Stimulated activated CD8-positive, alpha-beta memory T cell treated with anti-CD3 and anti-CD28 coated beads, Interleukin-4, amount 100 ng/mL, for 48 hours (primary cell): ENCODE data around the gene SPPL3.

Experiments used
- DNase-seq: peaks from one replicate; pipeline ENCODE4 v3.0.0-alpha.2; 2020

SPPL3 gene

DNA sequence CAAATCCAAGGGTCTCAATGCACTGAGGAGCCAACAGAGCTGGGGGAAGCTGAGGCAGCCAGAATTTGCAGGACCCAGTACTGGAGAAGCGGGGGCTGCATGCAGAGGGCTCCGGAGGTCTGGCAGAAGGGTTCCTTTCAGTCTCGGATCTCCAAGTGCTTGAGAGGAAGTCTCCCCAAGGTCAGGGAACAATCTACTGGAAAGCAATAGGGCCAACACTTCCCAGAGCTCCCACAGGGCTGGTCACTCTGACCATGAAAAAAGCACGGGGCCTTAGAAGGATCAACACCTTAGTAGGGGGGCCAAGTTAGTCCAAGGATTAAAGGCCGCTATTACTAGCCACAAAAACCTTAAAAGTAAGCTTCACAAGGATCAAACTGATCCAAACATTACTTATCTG is 31.7 kb downstream of the SPPL3 start:
- no peak for DNase-seq

GRCh38 chr12:120870415-120870814 is 33.7 kb downstream of the SPPL3 start:
- no peak for DNase-seq

GRCh38 chr12:120869376-120869775 is 34.8 kb downstream of the SPPL3 start:
- DNase-seq = no peak

- no peak for DNase-seq
These were observed 38.0 kb downstream of the SPPL3 start for GRCh38 chr12:120866108-120866507.

DNA sequence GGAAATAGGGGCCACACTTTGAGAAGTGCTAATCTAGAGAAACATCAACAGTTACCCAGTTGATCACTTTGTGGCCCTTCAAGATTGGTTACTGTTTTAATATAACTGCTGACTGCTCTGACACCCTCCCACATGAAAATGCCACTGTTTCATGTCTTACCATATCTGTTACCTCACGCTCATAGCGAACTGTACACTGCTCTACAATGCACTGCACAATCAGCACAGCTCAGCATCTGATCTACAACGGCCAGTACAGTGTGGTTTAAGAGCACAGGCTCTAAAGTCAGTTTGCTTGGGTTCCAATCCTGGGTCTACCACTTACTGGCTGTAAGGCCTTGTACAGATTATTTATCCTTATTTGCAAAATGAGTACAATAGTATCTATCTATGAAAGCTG is 39.1 kb downstream of the SPPL3 start:
- DNase-seq = no peak

DNA sequence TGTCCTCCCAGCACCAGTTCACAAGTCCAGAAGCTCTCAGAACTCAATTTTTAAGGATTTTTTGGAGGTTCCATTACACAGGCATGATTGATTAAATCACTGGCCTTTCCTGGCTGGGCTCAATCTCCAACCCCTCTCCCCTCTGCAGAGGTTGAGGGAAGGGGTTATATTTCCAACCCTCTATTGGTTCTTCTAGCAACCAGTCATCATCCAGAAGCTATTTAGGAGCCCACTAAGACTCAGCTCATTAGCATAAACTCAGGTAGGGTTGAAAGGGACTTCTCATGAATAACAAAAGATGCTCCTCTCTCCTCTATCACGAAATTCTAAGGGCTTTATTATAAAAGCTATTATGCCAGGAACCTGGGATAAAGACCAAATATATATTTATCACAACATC is 41.5 kb downstream of the SPPL3 start:
- no peak for DNase-seq

GRCh38 chr12:120861074-120861795 is 42.9 kb downstream of the SPPL3 start:
- DNase-seq = no peak

DNA sequence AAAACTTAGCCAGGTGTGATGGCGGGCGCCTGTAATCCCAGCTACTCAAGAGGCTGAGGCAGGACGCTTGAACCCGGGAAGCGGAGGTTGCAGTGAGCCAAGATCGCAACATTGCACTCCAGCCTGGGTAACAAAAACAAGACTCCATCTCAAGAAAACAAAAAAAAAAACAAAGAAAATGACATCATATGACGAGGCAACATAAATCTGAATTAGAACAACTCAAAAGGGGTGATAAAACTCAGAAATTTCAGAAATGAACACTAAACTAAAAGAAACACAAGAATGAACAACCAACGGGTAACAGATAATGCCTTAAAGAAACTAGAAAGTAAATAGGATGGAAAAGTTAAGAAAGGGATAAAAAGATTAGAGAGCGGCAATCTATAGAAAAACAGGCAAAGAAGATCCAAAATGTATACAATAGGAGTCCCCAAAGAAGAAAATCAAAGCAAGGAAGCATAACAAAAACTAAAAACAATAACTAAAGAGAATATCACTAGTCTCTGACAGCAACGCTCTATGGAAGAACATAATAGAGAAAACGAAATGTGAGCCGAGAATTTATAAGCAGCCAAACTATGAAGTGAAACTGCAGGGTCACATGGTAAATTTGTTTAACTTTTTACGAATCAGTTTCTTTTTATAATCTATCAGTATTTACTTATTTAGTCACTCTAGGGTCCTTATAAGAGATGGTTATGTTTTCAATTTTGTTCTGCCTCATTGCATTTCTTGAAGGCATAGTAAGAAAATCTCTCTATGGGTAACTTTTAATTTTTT is 45.7 kb downstream of the SPPL3 start:
- no peak for DNase-seq

DNA sequence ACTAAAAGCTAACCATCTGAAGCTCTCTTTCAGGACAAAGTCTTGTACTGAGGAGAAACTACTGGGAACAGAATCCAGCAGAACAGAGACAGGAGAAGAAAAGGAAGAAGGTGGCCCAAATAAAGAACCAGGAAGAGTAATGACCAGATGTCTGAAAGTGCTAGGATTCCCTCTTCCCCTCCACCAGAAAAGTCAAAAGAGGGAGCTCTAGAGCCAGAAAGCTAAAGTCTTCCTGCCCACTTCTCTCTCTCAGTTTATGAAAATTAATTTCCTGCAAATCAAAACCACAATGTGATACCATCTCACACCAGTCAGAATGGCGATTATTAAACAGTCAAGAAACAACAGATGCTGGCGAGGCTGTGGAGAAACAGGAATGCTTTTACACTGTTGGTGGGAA is 47.2 kb downstream of the SPPL3 start:
- DNase-seq = no peak

DNA sequence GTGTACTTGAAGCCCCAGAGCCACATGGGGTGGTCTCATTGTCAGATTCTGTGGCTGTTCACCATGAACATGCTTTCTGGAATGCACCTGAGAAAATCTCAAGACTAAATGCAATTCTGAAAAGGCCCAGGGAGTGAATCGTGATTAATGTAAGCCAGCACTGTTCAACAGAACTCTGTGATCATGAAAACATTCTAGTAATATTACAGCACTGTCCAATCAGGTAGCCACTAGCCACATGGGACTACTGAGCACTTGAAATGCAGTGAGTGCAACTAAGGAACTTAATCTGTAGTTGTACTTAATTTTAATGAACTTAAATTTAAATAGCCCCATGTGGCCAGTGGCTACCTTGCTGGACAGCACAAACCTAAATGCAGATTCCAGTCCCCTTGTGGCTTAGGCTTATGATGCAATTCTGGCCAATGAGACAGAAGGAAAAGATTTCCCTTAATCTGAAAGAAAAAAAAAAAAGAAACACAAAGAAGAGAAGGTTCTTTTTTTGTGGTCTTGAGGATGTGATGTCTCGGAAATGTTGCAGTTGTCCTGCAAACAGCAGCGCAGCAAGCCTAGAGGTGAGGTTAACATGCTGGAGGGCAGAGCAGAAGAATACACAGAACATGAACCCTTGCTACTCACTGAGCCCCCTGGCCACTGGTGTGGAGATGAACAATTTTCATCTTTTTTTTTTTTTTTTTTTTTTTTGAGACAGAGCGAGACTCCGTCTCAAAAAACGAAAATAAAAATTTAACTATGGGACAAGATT is 48.2 kb downstream of the SPPL3 start:
- no peak for DNase-seq

DNA sequence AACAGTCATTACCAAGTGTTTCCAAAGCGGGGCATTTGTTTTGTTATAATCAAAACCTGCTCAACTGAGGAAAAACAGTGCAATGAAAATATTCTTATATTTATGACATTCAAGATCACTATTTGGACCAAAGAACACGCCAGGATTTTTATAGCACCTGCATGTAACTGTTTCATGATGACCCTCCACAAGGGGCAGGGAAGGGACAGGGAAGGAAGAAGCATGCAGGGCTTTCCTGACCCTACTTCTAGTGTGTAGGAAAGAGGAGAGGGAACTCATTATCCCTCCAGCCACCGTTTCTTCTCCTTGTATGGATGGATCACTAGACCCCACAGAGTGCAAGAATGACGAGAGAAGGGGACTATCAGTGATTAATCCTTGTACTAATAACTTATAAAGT is 49.4 kb downstream of the SPPL3 start:
- DNase-seq = no peak

- DNase-seq = no peak
These were observed 51.0 kb downstream of the SPPL3 start for GRCh38 chr12:120853188-120853587.

DNA sequence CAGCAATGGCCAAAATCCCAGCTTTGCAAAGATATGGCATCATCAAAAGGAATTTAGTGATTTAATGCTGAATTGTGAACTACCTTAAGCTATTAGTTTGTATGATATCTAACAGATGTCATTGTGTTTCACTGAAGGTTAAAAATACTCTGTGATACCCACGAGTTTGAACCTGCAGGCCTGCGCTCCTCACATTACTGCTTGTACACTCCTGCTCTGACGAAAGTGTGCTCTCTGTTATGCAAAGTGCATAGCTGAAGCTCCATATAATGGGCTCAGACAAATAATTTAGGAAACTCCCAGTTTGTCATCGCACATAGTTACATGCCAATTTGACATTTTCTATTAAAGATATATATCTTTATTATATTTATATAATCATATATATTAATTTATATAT is 52.2 kb downstream of the SPPL3 start:
- DNase-seq = no peak

DNA sequence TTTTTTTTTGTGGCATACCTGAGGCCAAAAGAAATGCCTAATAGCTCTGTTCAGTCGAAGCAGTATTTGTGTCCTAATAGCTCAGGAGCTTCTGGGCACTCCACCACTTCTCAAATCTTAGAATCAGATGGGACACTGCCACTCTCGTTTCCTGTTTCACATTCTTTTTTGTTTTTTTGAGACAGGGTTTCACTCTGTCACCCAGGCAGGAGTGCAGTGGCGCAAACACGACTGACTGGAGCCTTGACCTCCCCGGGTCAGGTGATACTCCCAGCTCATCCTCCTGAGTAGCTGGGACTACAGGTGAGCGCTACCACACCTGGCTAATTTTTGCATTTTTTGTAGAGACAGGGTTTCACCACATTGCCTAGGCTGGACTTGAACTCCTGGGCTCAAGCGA is 52.7 kb downstream of the SPPL3 start:
- DNase-seq = no peak

DNA sequence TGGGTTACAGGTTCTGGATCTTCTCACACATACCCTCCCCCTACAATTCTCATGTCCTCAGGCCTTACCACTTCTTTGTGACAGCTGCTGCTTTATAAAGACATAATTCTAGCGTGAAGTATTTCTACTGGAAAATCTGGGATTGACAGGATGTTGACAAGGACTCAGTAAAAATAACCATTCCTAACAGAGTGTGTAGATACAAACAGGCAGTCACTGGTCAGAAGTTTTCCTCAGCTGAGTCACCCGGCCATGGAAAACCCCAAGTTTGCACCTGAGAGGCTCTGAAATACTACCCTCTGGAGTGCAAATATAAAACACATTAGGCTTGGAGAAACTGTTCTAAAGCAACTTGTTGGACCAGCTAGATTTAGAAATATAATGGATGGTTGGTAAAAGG is 54.4 kb downstream of the SPPL3 start:
- no peak for DNase-seq

- DNase-seq = no peak
These were observed 56.3 kb downstream of the SPPL3 start for GRCh38 chr12:120847814-120848213.

DNA sequence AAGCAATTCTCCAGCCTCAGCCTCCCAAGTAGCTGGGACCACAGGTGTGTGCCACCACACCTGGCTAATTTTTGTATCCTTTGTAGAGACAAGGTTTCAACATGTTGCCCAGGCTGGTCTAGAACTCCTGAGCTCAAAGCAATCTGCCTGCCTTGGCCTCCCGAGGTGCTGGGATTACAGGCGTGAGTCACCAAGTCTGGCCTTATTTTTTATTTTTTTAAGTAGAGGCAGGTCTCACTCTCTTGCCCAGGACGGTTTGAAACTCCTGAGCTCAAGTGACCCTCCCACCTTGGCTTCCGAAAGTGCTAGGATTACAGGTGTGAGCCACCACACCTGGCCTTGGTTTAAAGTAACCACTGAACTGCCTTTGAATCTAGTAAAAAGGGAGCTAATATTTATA is 56.8 kb downstream of the SPPL3 start:
- DNase-seq = no peak

- DNase-seq = no peak
These were observed 57.4 kb downstream of the SPPL3 start for GRCh38 chr12:120846721-120847120.

DNA sequence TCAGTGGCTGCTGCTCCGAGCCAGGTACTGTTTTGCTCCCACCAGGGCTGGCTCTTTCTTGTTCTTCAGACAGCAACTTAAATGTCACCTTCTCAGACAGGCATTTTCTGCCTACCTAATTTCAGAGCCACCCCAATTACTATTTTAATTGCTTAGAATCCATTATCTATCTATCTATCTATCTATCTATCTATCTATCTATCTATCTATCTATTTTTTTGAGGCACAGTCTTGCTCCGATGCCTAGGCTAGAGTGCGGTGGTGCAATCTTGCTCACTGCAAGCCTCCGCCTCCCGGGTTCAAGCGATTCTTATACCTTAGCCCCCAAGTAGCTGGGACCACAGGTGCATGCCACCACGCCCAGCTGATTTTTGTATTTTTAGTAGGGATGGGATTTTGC is 58.5 kb downstream of the SPPL3 start:
- no peak for DNase-seq

DNA sequence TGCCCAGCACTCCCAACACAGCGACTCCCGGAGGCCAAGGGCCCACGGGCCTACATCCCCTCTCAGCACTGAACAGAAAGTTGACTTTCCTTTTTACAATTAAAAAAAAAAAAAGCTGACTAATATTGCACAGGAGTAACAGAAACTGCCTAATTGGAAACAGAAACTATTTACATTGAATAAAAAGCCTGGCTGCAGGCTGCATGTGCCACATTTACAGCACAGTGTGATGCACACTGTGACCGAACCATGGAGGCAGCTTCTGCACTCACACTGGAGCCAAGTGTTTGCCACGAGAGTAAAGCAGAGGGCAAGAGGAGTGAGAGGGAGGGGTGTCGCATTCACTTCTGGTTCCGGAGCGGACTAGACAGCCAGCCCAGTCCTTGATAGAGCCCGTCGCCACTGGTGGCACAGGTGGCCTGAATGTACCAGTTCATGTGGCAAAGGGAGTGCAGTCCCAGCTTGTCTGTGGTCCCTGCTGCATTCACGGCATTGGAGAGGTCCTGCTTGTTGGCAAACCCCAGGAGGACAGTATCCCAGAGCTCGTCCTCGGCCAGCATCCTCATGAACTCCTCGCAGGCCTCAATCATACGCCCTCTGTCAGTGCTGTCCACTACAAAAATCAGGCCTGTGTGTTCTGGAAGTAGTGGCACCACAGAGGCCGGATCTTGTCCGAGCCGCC is 59.2 kb downstream of the SPPL3 start:
- DNase-seq = no peak

DNA sequence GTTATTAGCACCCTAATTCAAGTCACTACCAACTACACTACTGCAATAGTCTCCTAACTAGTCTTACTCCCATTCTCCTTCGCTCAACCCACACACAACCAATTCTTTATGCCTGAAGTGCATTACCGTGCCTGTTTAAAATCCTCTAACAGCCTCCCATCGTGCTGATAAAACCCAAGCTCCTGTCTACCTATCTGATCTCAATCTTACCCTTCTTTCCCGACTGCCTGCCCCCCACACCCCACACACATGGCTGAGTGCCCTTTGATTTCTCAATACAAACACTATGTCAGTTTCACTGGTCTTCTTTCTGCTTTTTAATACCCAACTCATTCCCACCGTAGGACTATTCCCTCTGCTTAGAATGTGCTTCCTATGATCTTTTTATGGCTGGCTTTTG is 59.9 kb downstream of the SPPL3 start:
- no peak for DNase-seq

DNA sequence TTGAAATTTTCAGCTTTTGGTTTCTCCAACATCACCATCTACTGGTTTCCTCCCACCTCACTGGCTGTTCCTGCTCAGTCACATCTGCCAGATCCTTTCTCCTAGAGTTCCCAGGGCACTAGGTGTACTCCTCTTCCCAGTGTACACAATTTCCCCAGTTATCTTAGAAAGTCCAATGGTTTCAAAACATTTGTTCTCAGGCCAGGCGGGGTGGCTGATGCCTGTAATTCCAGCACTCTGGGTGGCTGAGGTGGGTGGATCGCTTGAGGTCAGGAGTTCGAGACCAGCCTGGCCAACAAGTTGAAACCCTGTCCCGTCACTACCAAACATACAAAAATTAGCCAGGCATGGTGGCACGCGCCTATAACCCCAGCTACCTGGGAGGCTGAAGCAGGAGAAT is 60.7 kb downstream of the SPPL3 start:
- DNase-seq = no peak

- no peak for DNase-seq
These were observed 61.6 kb downstream of the SPPL3 start for GRCh38 chr12:120842595-120842994.
